PC-3 (cell line): Measurements from ENCODE around the gene CDC45. TPM values are rescaled to one million over a fixed set of nuclear protein-coding genes. Genes with fewer than 3 reads are reported as not detected.

Experiments
- ATAC-seq: fragments of 200-7000 bp; cut with Tn5 transposase; 2 replicates; pipeline ENCODE4 v1.9.1; 2020; ENCODE audit warnings: mild to moderate bottlenecking, moderate library complexity
- BruUV-seq: library from RNA; stranded (reverse); fragments of 400-500 nt; replicated peaks from 2 replicates; lab custom pipeline; 2021; lab: Mats Ljungman, UMichigan
- CTCF ChIA-PET: fragments of 300-600 bp; sonication (Branson Sonifier 250); formaldehyde crosslinking; loops from one replicate; lab custom pipeline; 2022; ENCODE audit warnings: antibody characterized with exemption; lab: Charles Lee
- POLR2A ChIA-PET: fragments of 300-600 bp; sonication (Branson Sonifier 250); formaldehyde crosslinking; loops from one replicate; lab custom pipeline; 2022; ENCODE audit warnings: antibody characterized with exemption; ENCODE audit not compliant: unreplicated experiment; lab: Charles Lee
- DNase-seq: peaks from one replicate; pipeline ENCODE4 v3.0.0-alpha.2; 2015
- H2AFZ ChIP-seq: fragments of 300-600 bp; sonication (generic); 2 replicates; pipeline ENCODE4 v1.6.0; 2016; ENCODE audit warnings: antibody characterized with exemption, low read length
- H3F3A ChIP-seq: fragments of 300-600 bp; sonication (generic); one replicate; pipeline ENCODE4 v1.6.0; 2017; ENCODE audit warnings: antibody characterized with exemption, low read length, control low read depth, mild to moderate bottlenecking; ENCODE audit not compliant: unreplicated experiment
- H3K27ac ChIP-seq: fragments of 300-600 bp; sonication (generic); 2 replicates; pipeline ENCODE4 v1.5.1; 2016; ENCODE audit warnings: mild to moderate bottlenecking, low read length
- H3K27me3 ChIP-seq: fragments of 300-600 bp; sonication (generic); 2 replicates; pipeline ENCODE4 v1.6.1; 2016; ENCODE audit warnings: low read length, mixed read lengths
- H3K36me3 ChIP-seq: fragments of 300-600 bp; sonication (generic); 2 replicates; pipeline ENCODE4 v1.6.1; 2016; ENCODE audit warnings: low read depth, mixed run types, low read length, mixed read lengths
- H3K4me1 ChIP-seq: fragments of 300-600 bp; sonication (generic); 2 replicates; pipeline ENCODE4 v1.5.1; 2016; ENCODE audit warnings: low read length; ENCODE audit not compliant: insufficient read depth
- H3K4me2 ChIP-seq: fragments of 300-600 bp; sonication (generic); 2 replicates; pipeline ENCODE4 v1.6.0; 2016; ENCODE audit warnings: low read length
- H3K4me3 ChIP-seq: fragments of 300-600 bp; sonication (generic); 2 replicates; pipeline ENCODE4 v1.5.1; 2016; ENCODE audit warnings: mild to moderate bottlenecking, low read length, mixed read lengths
- H3K79me2 ChIP-seq: fragments of 300-600 bp; sonication (generic); 2 replicates; pipeline ENCODE4 v1.6.1; 2017; ENCODE audit warnings: low read length, mixed read lengths
- H3K9ac ChIP-seq: fragments of 300-600 bp; sonication (generic); 2 replicates; pipeline ENCODE4 v1.6.0; 2016; ENCODE audit warnings: mild to moderate bottlenecking, low read length
- H3K9me2 ChIP-seq: fragments of 300-600 bp; sonication (generic); replicated peaks from 2 replicates; pipeline ENCODE4 v1.6.1; 2016; ENCODE audit warnings: mixed run types, low read length, mixed read lengths
- H3K9me3 ChIP-seq: fragments of 300-600 bp; sonication (generic); 2 replicates; pipeline ENCODE4 v1.6.1; 2016; ENCODE audit warnings: low read length, mixed read lengths
- H4K20me1 ChIP-seq: fragments of 300-600 bp; sonication (generic); 2 replicates; pipeline ENCODE4 v1.6.1; 2016; ENCODE audit warnings: low read length, mixed read lengths
- CTCF ChIP-seq: fragments of 300-600 bp; sonication (generic); conservative IDR thresholded peaks from 2 replicates; pipeline ENCODE4 v1.5.1; 2017; ENCODE audit warnings: antibody characterized with exemption, low read depth, mild to moderate bottlenecking, low read length
- EZH2 ChIP-seq: fragments of 300-600 bp; sonication (generic); IDR thresholded peaks from one replicate; pipeline ENCODE4 v1.6.1; 2017; ENCODE audit warnings: antibody characterized with exemption, mild to moderate bottlenecking, low read length; ENCODE audit not compliant: unreplicated experiment
- EZH2phosphoT487 ChIP-seq: fragments of 300-600 bp; sonication (generic); IDR thresholded peaks from 2 replicates; pipeline ENCODE4 v1.6.1; 2018; ENCODE audit warnings: mild to moderate bottlenecking, antibody characterized with exemption, low read length, borderline replicate concordance
- intact Hi-C: fragments of 100-400 bp; cut with micrococcal nuclease; formaldehyde crosslinking; loops from 2 replicates; pipeline ENCODE4 v1.9.0; 2023
- total RNA-seq: library from RNA; depleted of rRNA; stranded (reverse); fragments of >200 nt; gene quantifications from 2 replicates; pipeline ENCODE4 v1.2.3, GENCODE V29; 2014

The CDC45 gene
- total RNA-seq, 1 experiment from 2014 or later: 70.9 TPM

GRCh38 chr22:19507534-19507861 is 27.8 kb downstream of the CDC45 start:
- no peaks in the 10 kb centered on the region for H4K20me1 ChIP-seq
- no peak for ATAC-seq
- no peak overlapping the region for H2AFZ ChIP-seq
- intact Hi-C loops: no loop called here
- ChIA-PET POLR2A (no interaction called here), CTCF (no interaction called here)
- H3K27me3 ChIP-seq: no peaks in the 10 kb centered on the region
- H3K79me2 ChIP-seq: no peaks in the 10 kb centered on the region
- no peak for TF ChIP-seq CTCF
- H3K4me2 ChIP-seq: no peak overlapping the region
- H3K9me2 ChIP-seq: no peaks in the 10 kb centered on the region
- H3K9ac ChIP-seq: no peak overlapping the region
- no peaks in the 10 kb centered on the region for H3K9me3 ChIP-seq
- H3K36me3 ChIP-seq: no peaks in the 10 kb centered on the region; the same call in 1 of the 2 replicates
- H3F3A ChIP-seq: no peaks in the 10 kb centered on the region
- no peak for DNase-seq
- H3K4me3 ChIP-seq: no peak overlapping the region
- H3K27ac ChIP-seq: no peak overlapping the region
- H3K4me1 ChIP-seq: no peaks in the 10 kb centered on the region
- no TSS peak for BruUV-seq

- TF ChIP-seq CTCF (no peak), EZH2 (no peak), EZH2phosphoT487 (no peak)
- Histone ChIP-seq H3K27me3 (no peaks in the 10 kb centered on the region), H3K79me2 (no peaks in the 10 kb centered on the region), H3K36me3 (no peaks in the 10 kb centered on the region; the same call in 1 of the 2 replicates), H4K20me1 (no peaks in the 10 kb centered on the region), H3K9me2 (no peaks in the 10 kb centered on the region), H3K4me2 (no peak overlapping the region), H3K9ac (no peak overlapping the region), H3K4me1 (no peaks in the 10 kb centered on the region), H3K27ac (no peak overlapping the region), H2AFZ (no peak overlapping the region), H3F3A (no peaks in the 10 kb centered on the region), H3K9me3 (no peaks in the 10 kb centered on the region), H3K4me3 (no peak overlapping the region)
- DNase-seq (no peak), ATAC-seq (no peak)
- BruUV-seq: no TSS peak
- ChIA-PET CTCF (no interaction called here), POLR2A (no interaction called here)
- intact Hi-C loops: no loop called here
These were observed 28.5 kb downstream of the CDC45 start for GRCh38 chr22:19508024-19508776.

- Histone ChIP-seq H3K9me2 (no peaks in the 10 kb centered on the region), H3K4me1 (no peaks in the 10 kb centered on the region), H3K9me3 (no peaks in the 10 kb centered on the region), H3F3A (no peaks in the 10 kb centered on the region), H3K9ac (no peak overlapping the region), H3K27ac (no peak overlapping the region), H3K79me2 (no peaks in the 10 kb centered on the region), H3K4me3 (no peak overlapping the region), H3K27me3 (no peaks in the 10 kb centered on the region), H3K36me3 (no peaks in the 10 kb centered on the region; the same call in 1 of the 2 replicates), H4K20me1 (no peaks in the 10 kb centered on the region), H2AFZ (no peak overlapping the region), H3K4me2 (no peak overlapping the region)
- BruUV-seq: no TSS peak
- ATAC-seq (no peak), DNase-seq (no peak)
- TF ChIP-seq EZH2 (no peak), EZH2phosphoT487 (no peak), CTCF (no peak)
- ChIA-PET CTCF (no interaction called here), POLR2A (no interaction called here)
- intact Hi-C loops: no loop called here
These were observed 29.5 kb downstream of the CDC45 start for GRCh38 chr22:19509191-19509590.
